DND-41 (cell line): ENCODE data around the gene MAL.

Experiments used
- CTCF ChIP-seq: IDR thresholded peaks from 2 replicates; pipeline ENCODE4 v1.5.1; 2012; ENCODE audit warnings: borderline replicate concordance, low read length, moderate library complexity, mild to moderate bottlenecking; ENCODE audit not compliant: poor library complexity, severe bottlenecking; ENCODE audit errors: extremely low read depth
- EZH2 ChIP-seq: IDR thresholded peaks from 3 replicates; pipeline ENCODE4 v1.6.1; 2012; ENCODE audit warnings: borderline replicate concordance, low read depth, mild to moderate bottlenecking, moderate library complexity, low read length, inconsistent platforms; ENCODE audit not compliant: severe bottlenecking

GRCh38 chr2:95007822-95008221 lies 17.7 kb upstream of the MAL start:
- TF ChIP-seq CTCF (no peak), EZH2 (no peak)
